SK-N-MC (cell line): ENCODE results near the gene UBE2G1.

ENCODE experiments used
- DNase-seq: peaks from one replicate; pipeline ENCODE4 v3.0.0-alpha.2; 2011; ENCODE audit warnings: low read depth, low spot score
- H3K27ac ChIP-seq: fragments of 200-600 bp; sonication (generic); 2 replicates; pipeline ENCODE4 v1.5.1; 2016; ENCODE audit warnings: mixed run types
- H3K36me3 ChIP-seq: fragments of 200-600 bp; sonication (generic); 2 replicates; pipeline ENCODE4 v1.6.1; 2017; ENCODE audit warnings: antibody characterized with exemption, low read length, mixed read lengths; ENCODE audit not compliant: insufficient read depth
- H3K4me3 ChIP-seq: fragments of 200-600 bp; sonication (generic); 2 replicates; pipeline ENCODE4 v1.5.1; 2016
- H3K9ac ChIP-seq: fragments of 200-600 bp; sonication (generic); 2 replicates; pipeline ENCODE4 v1.8.0; 2017; ENCODE audit warnings: mixed run types, mixed read lengths; ENCODE audit not compliant: insufficient read length
- H3K9me3 ChIP-seq: fragments of 200-600 bp; sonication (generic); 2 replicates; pipeline ENCODE4 v1.6.1; 2017; ENCODE audit warnings: low read depth, mild to moderate bottlenecking, antibody characterized with exemption, low read length, moderate library complexity, mixed read lengths
- EZH2 ChIP-seq: fragments of 200-600 bp; sonication (generic); IDR thresholded peaks from one replicate; pipeline ENCODE4 v1.6.1; 2017; ENCODE audit warnings: antibody characterized with exemption
- FOXP2 ChIP-seq: optimal IDR thresholded peaks from 2 replicates; pipeline ENCODE3; 2011; ENCODE audit warnings: mild to moderate bottlenecking, moderate library complexity; ENCODE audit not compliant: insufficient read depth; ENCODE audit errors: extremely low read length, control extremely low read depth
- POLR2AphosphoS5 ChIP-seq: IDR thresholded peaks from 2 replicates; pipeline ENCODE4 v1.6.1; 2012; ENCODE audit warnings: mild to moderate bottlenecking, low read depth, low read length, borderline replicate concordance

UBE2G1 gene

GRCh38 chr17:4232168-4232813 lies 134.2 kb downstream of the UBE2G1 start:
- peaks cover 63% of the 10 kb centered on the region for H3K36me3 ChIP-seq
- H3K9ac ChIP-seq = no peak overlapping the region
- H3K27ac ChIP-seq = peak overlapping the region; percentile 60
- TF ChIP-seq POLR2AphosphoS5 (no peak), FOXP2 (no peak), EZH2 (no peak)
- no peaks in the 10 kb centered on the region for H3K9me3 ChIP-seq
- H3K4me3 ChIP-seq = no peak overlapping the region
- no peak for DNase-seq

- Histone ChIP-seq H3K4me3 (no peak overlapping the region), H3K27ac (peak overlapping the region; percentile 66), H3K9me3 (no peaks in the 10 kb centered on the region), H3K36me3 (peaks cover 47% of the 10 kb centered on the region), H3K9ac (no peak overlapping the region)
- TF ChIP-seq POLR2AphosphoS5 (no peak), FOXP2 (no peak)
- no peak for DNase-seq
Measured at GRCh38 chr17:4229627-4230541, 136.6 kb downstream of the UBE2G1 start.

GRCh38 chr17:4221899-4222659 lies 144.4 kb downstream of the UBE2G1 start:
- Histone ChIP-seq H3K36me3 (peaks cover 18% of the 10 kb centered on the region), H3K9ac (no peak overlapping the region), H3K4me3 (no peak overlapping the region), H3K27ac (no peak overlapping the region), H3K9me3 (no peaks in the 10 kb centered on the region)
- TF ChIP-seq EZH2 = no peak
- no peak for TF ChIP-seq FOXP2
- no peak for TF ChIP-seq POLR2AphosphoS5
- no peak for DNase-seq

GRCh38 chr17:4221163-4221562 lies 145.3 kb downstream of the UBE2G1 start:
- DNase-seq = no peak
- no peak overlapping the region for H3K4me3 ChIP-seq
- H3K9me3 ChIP-seq = no peaks in the 10 kb centered on the region
- H3K36me3 ChIP-seq = peaks cover 18% of the 10 kb centered on the region
- peak overlapping the region; percentile 81 for H3K27ac ChIP-seq
- no peak for TF ChIP-seq POLR2AphosphoS5
- peak overlapping the region; percentile 22 for H3K9ac ChIP-seq

- Histone ChIP-seq H3K4me3 (no peak overlapping the region), H3K36me3 (peaks cover 18% of the 10 kb centered on the region), H3K27ac (peak overlapping the region; percentile 81), H3K9ac (peak overlapping the region; percentile 22), H3K9me3 (no peaks in the 10 kb centered on the region)
- no peak for DNase-seq
- no peak for TF ChIP-seq POLR2AphosphoS5
Measured at GRCh38 chr17:4220655-4221054, 145.8 kb downstream of the UBE2G1 start.
